ENCODE results near the gene CLNS1A. TPM values are rescaled to one million over a fixed set of nuclear protein-coding genes. Genes with fewer than 3 reads are reported as not detected.

The CLNS1A gene
- 75.3 and 115 TPM in 2 replicates for total RNA-seq

DNA sequence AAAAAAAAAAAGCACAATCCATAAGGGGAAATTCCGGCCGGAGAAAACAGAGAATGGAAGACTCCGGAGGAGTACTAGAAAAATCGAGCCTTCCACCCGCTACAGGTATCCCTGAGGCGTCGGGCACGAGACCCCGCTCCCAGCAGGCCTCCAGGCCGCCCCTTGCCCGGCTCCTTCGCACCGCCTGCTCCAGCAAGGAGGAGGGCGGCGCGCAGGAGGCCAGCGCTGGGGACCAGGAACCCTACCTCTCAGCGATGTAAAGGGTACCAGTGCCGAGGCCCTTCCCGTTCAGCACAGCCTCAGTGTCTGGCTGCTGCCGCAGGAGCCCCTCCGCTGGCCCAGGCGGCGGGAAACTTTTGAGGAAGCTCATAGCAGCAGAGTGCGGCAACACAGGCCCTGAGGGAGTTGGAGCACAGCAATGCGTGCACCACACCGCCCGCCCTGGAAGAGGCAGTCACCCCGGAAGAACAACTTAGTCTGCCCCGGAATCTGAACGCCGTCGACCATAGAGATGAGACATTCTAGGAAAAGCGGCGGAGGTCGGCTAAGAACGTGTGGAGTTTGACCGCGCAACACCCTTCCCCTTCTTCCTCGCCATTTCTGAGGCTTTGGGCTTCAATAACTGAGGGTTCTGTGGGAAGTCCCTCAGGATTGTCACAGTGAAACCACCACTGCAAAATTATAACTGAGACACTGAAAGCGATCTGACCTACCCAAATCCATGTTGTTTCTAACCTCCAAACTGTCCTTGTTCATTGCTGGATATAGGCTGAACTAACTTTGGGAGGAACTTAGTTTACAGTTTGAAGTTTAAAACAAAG, at the start of gene CLNS1A:
Gene CLNS1A (minus strand): TSS at position 450 of the 821 bp plus-strand sequence. CDS start 80 bp downstream, at position 370.
- Histone ChIP-seq H3K4me3 (ENCODE audit: low read depth, low read length) (peak within 1 kb of the TSS; percentile 85), H3K27me3 (ENCODE audit: control insufficient read depth, insufficient read depth, low read length) (no peaks in the 10 kb centered on the region), H3K36me3 (ENCODE audit: control insufficient read depth, insufficient read depth, low read length) (no peaks in the 10 kb centered on the region)
- TF ChIP-seq CTCF (IDR thresholded peaks at IDR 0.05; ENCODE audit: insufficient read depth, low read length, poor library complexity, severe bottlenecking) = no peak
- peak; percentile 70 for DNase-seq (ENCODE audit: low read depth)

DNA sequence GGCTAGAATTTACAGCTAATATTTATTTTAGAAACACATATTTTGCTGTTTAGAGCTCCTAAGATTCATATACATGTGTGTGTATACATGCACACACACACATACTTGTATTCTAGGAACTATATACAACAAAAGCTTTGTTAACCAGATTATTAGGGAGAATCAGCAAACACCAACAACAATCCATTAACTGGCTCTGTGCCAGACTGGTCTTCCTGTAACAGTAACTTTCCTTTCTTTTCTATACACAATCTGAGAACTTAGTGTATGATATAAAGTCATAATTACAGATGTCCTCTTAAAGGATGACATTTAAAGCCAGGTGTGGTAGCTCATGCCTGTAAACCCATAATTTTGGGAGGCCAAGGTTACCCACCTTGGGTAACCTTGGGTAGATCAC, 49.5 kb upstream of the CLNS1A start:
- Histone ChIP-seq H3K36me3 (ENCODE audit: control insufficient read depth, insufficient read depth, low read length) (no peaks in the 10 kb centered on the region), H3K27me3 (ENCODE audit: control insufficient read depth, insufficient read depth, low read length) (no peaks in the 10 kb centered on the region), H3K4me3 (ENCODE audit: low read depth, low read length) (no peak overlapping the region)
- no peak for DNase-seq (ENCODE audit: low read depth)
- TF ChIP-seq CTCF (IDR thresholded peaks at IDR 0.05; ENCODE audit: insufficient read depth, low read length, poor library complexity, severe bottlenecking) = no peak

GRCh38 chr11:77677138-77677537, 39.5 kb upstream of the CLNS1A start:
- TF ChIP-seq CTCF (IDR thresholded peaks at IDR 0.05; ENCODE audit: insufficient read depth, low read length, poor library complexity, severe bottlenecking) = no peak
- Histone ChIP-seq H3K4me3 (ENCODE audit: low read depth, low read length) (no peak overlapping the region), H3K27me3 (ENCODE audit: control insufficient read depth, insufficient read depth, low read length) (no peaks in the 10 kb centered on the region), H3K36me3 (ENCODE audit: control insufficient read depth, insufficient read depth, low read length) (no peaks in the 10 kb centered on the region)
- DNase-seq (ENCODE audit: low read depth) = no peak

DNA sequence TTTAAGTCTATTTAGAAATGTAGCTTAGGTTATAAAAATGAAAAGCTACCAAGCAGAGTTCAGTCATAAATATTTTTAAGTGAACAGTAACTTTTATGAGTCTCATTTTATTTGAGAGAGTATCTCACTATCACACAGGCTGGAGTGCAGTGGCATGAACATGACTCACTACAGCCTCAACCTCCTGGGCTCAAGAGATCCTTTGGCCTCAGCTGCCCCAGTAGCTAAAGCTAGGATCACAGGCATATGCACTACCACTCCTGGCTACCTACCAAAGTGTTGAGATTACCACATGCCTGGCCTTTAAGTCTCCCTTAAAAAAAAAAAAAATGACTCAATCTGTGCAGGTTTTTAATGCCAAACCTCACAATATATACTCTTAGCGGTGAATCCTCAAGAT, 34.7 kb upstream of the CLNS1A start:
- H3K4me3 ChIP-seq (ENCODE audit: low read depth, low read length) = no peak overlapping the region
- no peaks in the 10 kb centered on the region for H3K36me3 ChIP-seq (ENCODE audit: control insufficient read depth, insufficient read depth, low read length)
- DNase-seq (ENCODE audit: low read depth) = no peak
- TF ChIP-seq CTCF (IDR thresholded peaks at IDR 0.05; ENCODE audit: insufficient read depth, low read length, poor library complexity, severe bottlenecking) = no peak
- H3K27me3 ChIP-seq (ENCODE audit: control insufficient read depth, insufficient read depth, low read length) = no peaks in the 10 kb centered on the region

- no peak overlapping the region for H3K4me3 ChIP-seq (ENCODE audit: low read depth, low read length)
- H3K27me3 ChIP-seq (ENCODE audit: control insufficient read depth, insufficient read depth, low read length) = no peaks in the 10 kb centered on the region
- no peak for DNase-seq (ENCODE audit: low read depth)
- H3K36me3 ChIP-seq (ENCODE audit: control insufficient read depth, insufficient read depth, low read length) = no peaks in the 10 kb centered on the region
- TF ChIP-seq CTCF (IDR thresholded peaks at IDR 0.05; ENCODE audit: insufficient read depth, low read length, poor library complexity, severe bottlenecking) = no peak
These were observed 32.4 kb upstream of the CLNS1A start for GRCh38 chr11:77669848-77670511.
